Measurements from ENCODE around the gene UNC45A. TPM values are rescaled to one million over a fixed set of nuclear protein-coding genes. Genes with fewer than 3 reads are reported as not detected.

The UNC45A gene
- 10 to 100 TPM; 48.9 to 56.9 TPM for total RNA-seq
- 59.6 TPM for polyA plus RNA-seq (ENCODE audit: insufficient read depth, low read depth, low replicate concordance)
- long read RNA-seq, donor 1, partial matches to known transcripts, result 25 of 28 reads
- long read RNA-seq, donor 1, other reads (novel, unspliced or antisense), result 0 of 28 reads
- long read RNA-seq, donor 2, partial matches to known transcripts, result 0 of 3 reads
- long read RNA-seq, donor 2, other reads (novel, unspliced or antisense), result 0 of 3 reads

DNA sequence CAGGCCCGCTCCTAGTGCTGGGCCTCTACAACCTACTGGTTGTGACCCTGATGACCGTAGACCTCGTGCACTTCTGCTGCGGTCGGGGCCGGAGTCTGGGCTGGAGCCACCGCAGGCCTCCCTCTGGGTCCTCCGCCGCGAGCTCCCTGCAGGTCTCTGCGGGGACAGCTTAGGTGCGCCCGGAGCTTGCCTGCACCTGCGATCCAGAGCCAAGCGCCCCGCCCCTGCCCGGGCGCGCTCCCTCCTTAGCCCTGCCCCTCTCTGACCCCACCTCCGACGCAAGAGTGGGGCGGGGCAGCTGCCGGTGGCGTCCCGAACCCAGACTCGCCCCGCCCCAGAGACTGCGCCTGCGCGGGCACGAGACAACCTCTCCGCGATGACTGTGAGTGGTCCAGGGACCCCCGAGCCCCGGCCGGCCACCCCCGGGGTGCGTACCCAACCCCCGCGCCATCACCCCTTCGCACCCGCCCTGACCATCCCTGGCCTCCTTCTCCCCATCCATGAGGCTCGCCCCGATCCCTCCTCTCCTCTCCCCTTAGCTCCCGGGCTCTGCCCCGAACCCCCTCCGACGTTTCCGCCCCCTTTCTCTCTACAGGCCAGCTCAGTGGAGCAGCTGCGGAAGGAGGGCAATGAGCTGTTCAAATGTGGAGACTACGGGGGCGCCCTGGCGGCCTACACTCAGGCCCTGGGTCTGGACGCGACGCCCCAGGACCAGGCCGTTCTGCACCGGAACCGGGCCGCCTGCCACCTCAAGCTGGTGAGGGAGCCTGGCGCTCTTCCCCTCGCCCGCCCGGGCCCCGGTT is at the start of gene UNC45A:
TSS of gene UNC45A (plus strand) at position 337 of the 803 bp plus-strand sequence. CDS start at position 377, 40 bp downstream.
- H3K27me3 ChIP-seq, result no peaks in the 10 kb centered on the region
- peak; percentile 95 for DNase-seq
- WGBS, 2 donors, result 0 to 4% methylated on average over 3 to 37 of the region's 65 CpGs
- peak within 1 kb of the TSS; percentile 62 to 72 for H3K4me3 ChIP-seq
- intact Hi-C loops (cut with DNase I; ENCODE audit: low total_unique reads), result no loop called here
- peaks cover 41% of the 10 kb centered on the region for H3K4me1 ChIP-seq
- H3K27ac ChIP-seq, result peak within 1 kb of the TSS; percentile 63 to 87
- no peaks in the 10 kb centered on the region for H3K36me3 ChIP-seq (ENCODE audit: low read depth, missing control alignments)
- H3K9me3 ChIP-seq, result no peaks in the 10 kb centered on the region
- no peak for TF ChIP-seq POLR2A (IDR thresholded peaks at IDR 0.05)
- TF ChIP-seq, protein P1, sequence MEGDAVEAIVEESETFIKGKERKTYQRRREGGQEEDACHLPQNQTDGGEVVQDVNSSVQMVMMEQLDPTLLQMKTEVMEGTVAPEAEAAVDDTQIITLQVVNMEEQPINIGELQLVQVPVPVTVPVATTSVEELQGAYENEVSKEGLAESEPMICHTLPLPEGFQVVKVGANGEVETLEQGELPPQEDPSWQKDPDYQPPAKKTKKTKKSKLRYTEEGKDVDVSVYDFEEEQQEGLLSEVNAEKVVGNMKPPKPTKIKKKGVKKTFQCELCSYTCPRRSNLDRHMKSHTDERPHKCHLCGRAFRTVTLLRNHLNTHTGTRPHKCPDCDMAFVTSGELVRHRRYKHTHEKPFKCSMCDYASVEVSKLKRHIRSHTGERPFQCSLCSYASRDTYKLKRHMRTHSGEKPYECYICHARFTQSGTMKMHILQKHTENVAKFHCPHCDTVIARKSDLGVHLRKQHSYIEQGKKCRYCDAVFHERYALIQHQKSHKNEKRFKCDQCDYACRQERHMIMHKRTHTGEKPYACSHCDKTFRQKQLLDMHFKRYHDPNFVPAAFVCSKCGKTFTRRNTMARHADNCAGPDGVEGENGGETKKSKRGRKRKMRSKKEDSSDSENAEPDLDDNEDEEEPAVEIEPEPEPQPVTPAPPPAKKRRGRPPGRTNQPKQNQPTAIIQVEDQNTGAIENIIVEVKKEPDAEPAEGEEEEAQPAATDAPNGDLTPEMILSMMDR (IDR thresholded peaks at IDR 0.05), result no peak

DNA sequence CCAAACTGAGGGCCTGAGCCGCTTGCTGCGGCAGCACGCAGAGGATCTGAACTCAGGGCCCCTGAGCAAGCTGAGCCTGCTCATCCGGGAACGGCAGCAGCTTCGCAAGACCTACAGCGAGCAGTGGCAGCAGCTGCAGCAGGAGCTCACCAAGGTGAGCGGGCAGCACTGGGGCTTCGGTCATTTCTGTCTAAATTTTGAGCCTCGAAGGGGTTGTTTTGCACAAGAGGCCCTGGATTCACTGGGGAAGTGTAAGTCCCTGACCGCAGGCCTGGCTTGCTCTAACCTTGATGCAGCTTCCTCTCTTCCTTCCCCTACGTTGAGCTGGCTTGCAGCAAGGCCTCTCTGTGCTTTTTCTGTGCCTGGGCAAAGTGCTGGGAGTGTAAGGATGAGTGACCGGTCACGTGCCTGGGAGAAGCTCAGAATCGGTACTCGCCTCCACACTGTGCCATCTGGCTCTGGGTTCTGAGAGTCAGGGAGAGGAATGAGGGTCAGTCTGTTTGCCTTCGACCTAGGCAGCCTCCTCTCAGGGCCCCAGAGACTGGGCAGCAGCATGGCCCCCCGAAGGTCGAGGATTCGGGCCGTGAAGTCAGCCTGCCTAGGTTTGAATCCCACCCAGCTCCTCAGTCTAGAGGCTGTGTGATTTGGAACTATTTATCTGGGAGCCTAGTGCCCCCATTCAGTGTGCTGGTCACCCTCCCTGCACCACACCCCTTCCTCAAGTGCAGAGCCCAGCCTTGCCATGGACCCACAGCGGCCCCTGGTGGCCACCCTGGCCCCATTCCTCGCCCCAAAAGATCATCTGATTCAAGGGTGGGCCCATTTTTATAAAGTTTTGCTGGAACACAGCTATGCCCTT is 49.4 kb upstream of the UNC45A start:
- no peaks in the 10 kb centered on the region for H3K36me3 ChIP-seq (ENCODE audit: low read depth, missing control alignments)
- no peaks in the 10 kb centered on the region for H3K9me3 ChIP-seq
- H3K4me3 ChIP-seq, result no peak overlapping the region
- intact Hi-C loops (cut with DNase I; ENCODE audit: low total_unique reads), result loop anchor here (10.0 kb wide), 1 partner anchor 241 kb away; no protein-coding TSS in a partner anchor
- peaks cover 31% of the 10 kb centered on the region for H3K4me1 ChIP-seq
- WGBS, 2 donors, result 42 to 62% methylated on average over 15 to 23 of the region's 23 CpGs
- no peaks in the 10 kb centered on the region for H3K27me3 ChIP-seq
- TF ChIP-seq, protein P1 (IDR thresholded peaks at IDR 0.05), result peak; percentile 88 to 93 (median 92)
- no peak for TF ChIP-seq POLR2A (IDR thresholded peaks at IDR 0.05)
- DNase-seq, result peak; percentile 71
- peak overlapping the region; percentile 21 to 97 for H3K27ac ChIP-seq

DNA sequence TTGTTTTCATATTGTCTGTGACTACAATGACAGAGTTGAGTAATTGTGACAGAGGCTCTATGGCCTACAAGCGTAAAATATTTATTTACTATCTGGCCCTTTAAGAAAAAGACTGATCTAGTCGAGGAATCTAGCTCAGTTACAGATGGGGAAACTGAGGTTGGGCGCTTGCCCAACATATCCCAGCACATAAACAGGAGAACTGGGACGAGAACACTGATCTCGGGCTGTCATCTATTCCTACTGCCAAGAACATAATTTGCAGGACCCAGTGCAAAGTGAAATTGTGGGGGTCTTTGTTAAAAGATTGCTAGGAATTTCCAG is 48.8 kb upstream of the UNC45A start:
- Histone ChIP-seq H3K4me1 (peaks cover 31% of the 10 kb centered on the region), H3K27ac (peak overlapping the region; percentile 21 to 97), H3K9me3 (no peaks in the 10 kb centered on the region), H3K27me3 (no peaks in the 10 kb centered on the region), H3K36me3 (ENCODE audit: low read depth, missing control alignments) (no peaks in the 10 kb centered on the region), H3K4me3 (no peak overlapping the region)
- no peak for TF ChIP-seq POLR2A (IDR thresholded peaks at IDR 0.05)
- TF ChIP-seq, protein P1 (IDR thresholded peaks at IDR 0.05), result no peak
- intact Hi-C loops (cut with DNase I; ENCODE audit: low total_unique reads), result loop anchor here (10.0 kb wide), 1 partner anchor 241 kb away; no protein-coding TSS in a partner anchor
- DNase-seq, result no peak
- WGBS, 2 donors, result 38 to 43% methylated on average over 5 of the region's 5 CpGs

DNA sequence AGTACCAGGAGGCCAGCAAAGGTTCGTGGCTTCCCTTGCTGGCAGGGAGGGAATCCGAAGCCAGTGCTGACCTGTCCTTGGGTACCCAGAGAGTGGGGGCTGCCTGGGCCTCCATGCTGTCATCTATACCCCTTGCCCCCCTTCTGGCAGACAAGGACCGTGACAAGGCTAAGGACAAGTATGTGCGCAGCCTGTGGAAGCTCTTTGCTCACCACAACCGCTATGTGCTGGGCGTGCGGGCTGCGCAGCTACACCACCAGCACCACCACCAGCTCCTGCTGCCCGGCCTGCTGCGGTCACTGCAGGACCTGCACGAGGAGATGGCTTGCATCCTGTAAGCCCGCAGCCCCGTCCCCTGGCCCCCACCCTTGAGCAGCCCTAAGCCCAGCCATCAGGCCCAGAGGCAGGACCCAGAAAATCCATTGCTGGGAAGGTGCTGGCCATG is 48.0 kb upstream of the UNC45A start:
- intact Hi-C loops (cut with DNase I; ENCODE audit: low total_unique reads), result loop anchor here (10.0 kb wide), 1 partner anchor 242 kb away; no protein-coding TSS in a partner anchor
- no peak overlapping the region for H3K27ac ChIP-seq
- no peaks in the 10 kb centered on the region for H3K36me3 ChIP-seq (ENCODE audit: low read depth, missing control alignments)
- H3K4me3 ChIP-seq, result no peak overlapping the region
- 83 to 92% methylated on average over 9 to 13 of the region's 13 CpGs for WGBS, 2 donors
- H3K27me3 ChIP-seq, result no peaks in the 10 kb centered on the region
- peaks cover 31% of the 10 kb centered on the region for H3K4me1 ChIP-seq
- DNase-seq, result no peak
- TF ChIP-seq POLR2A (IDR thresholded peaks at IDR 0.05), result no peak
- TF ChIP-seq, protein P1 (IDR thresholded peaks at IDR 0.05), result no peak
- no peaks in the 10 kb centered on the region for H3K9me3 ChIP-seq
